Keratinocyte (primary cell): Measurements from ENCODE around the gene MBTPS1. TPM values are rescaled to one million over a fixed set of nuclear protein-coding genes. Genes with fewer than 3 reads are reported as not detected.

Source experiments
- DNase-seq: peaks from one replicate; pipeline ENCODE4 v3.0.0-alpha.2; 2011; ENCODE audit warnings: low read depth, missing footprints, low spot score
- FAIRE-seq: peaks from 2 replicates; lab custom pipeline; 2011; peaks lifted over from hg19 to GRCh38; lab: Jason Lieb, UNC
- H2AFZ ChIP-seq: 2 replicates; pipeline ENCODE4 v1.6.0; 2012; ENCODE audit warnings: low read length, control low read depth, inconsistent platforms; ENCODE audit not compliant: control insufficient read depth
- H3K27ac ChIP-seq: 2 replicates; pipeline ENCODE4 v1.5.1; 2011; ENCODE audit warnings: low read length; ENCODE audit not compliant: control insufficient read depth, insufficient read depth
- H3K27me3 ChIP-seq: 3 replicates; pipeline ENCODE4 v1.6.0; 2011; ENCODE audit warnings: low read length; ENCODE audit not compliant: control insufficient read depth, insufficient read depth; ENCODE audit errors: extremely low read depth
- H3K36me3 ChIP-seq, 2 experiments: 2 replicates in 1 of 2; 3 replicates in 1 of 2; pipeline ENCODE4 v1.5.1; 2011; ENCODE audit warnings: low read length in 2 of 2, mild to moderate bottlenecking in 1 of 2; ENCODE audit not compliant: control insufficient read depth in 2 of 2, insufficient read depth in 2 of 2; ENCODE audit errors: extremely low read depth in 1 of 2
- H3K4me1 ChIP-seq: 3 replicates; pipeline ENCODE4 v1.5.1; 2011; ENCODE audit warnings: low read length; ENCODE audit not compliant: control insufficient read depth, insufficient read depth; ENCODE audit errors: extremely low read depth
- H3K4me2 ChIP-seq: 3 replicates; pipeline ENCODE4 v1.6.0; 2011; ENCODE audit warnings: low read depth, low read length; ENCODE audit not compliant: control insufficient read depth, insufficient read depth; ENCODE audit errors: extremely low read depth
- H3K4me3 ChIP-seq, 3 experiments: fragments of 200-600 bp in 1 of 3; sonication (generic) in 1 of 3; 2 replicates in 2 of 3; 3 replicates in 1 of 3; pipeline ENCODE4 v1.5.1; 2011 to 2016; ENCODE audit warnings: low read length in 3 of 3, mild to moderate bottlenecking in 3 of 3, control low read depth in 2 of 3, inconsistent platforms in 1 of 3, low read depth in 1 of 3, mixed read lengths in 1 of 3, mixed run types in 1 of 3, moderate library complexity in 1 of 3; ENCODE audit not compliant: control insufficient read depth in 2 of 3, insufficient read depth in 2 of 3; ENCODE audit errors: extremely low read depth in 1 of 3
- H3K79me2 ChIP-seq: 2 replicates; pipeline ENCODE4 v1.6.0; 2012; ENCODE audit warnings: low read length; ENCODE audit not compliant: control insufficient read depth, insufficient read depth
- H3K9ac ChIP-seq: 3 replicates; pipeline ENCODE4 v1.6.0; 2011; ENCODE audit warnings: low read length; ENCODE audit not compliant: control insufficient read depth, insufficient read depth; ENCODE audit errors: extremely low read depth
- H3K9me1 ChIP-seq: 3 replicates; pipeline ENCODE4 v1.6.0; 2011; ENCODE audit warnings: low read length; ENCODE audit not compliant: control insufficient read depth, insufficient read depth; ENCODE audit errors: extremely low read depth
- H3K9me3 ChIP-seq: 2 replicates; pipeline ENCODE4 v1.5.1; 2012; ENCODE audit warnings: low read depth, low read length; ENCODE audit not compliant: control insufficient read depth
- H4K20me1 ChIP-seq: 3 replicates; pipeline ENCODE4 v1.6.0; 2011; ENCODE audit warnings: low read length; ENCODE audit not compliant: control insufficient read depth, insufficient read depth; ENCODE audit errors: extremely low read depth
- CTCF ChIP-seq, 3 experiments: IDR thresholded peaks in 1 of 3; conservative IDR thresholded peaks in 1 of 3; optimal IDR thresholded peaks in 1 of 3; 2 replicates in 2 of 3; 3 replicates in 1 of 3; pipeline versions ENCODE3 to v1.5.1; 2011; ENCODE audit warnings: low read length in 3 of 3, mild to moderate bottlenecking in 3 of 3, moderate library complexity in 2 of 3, control low read depth in 1 of 3, inconsistent platforms in 1 of 3; ENCODE audit not compliant: insufficient read depth in 2 of 3; ENCODE audit errors: extremely low read depth in 1 of 3
- EZH2 ChIP-seq: IDR thresholded peaks from one replicate; pipeline ENCODE4 v1.6.1; 2012; ENCODE audit warnings: inconsistent platforms, mild to moderate bottlenecking, low read length, moderate library complexity
- dilution Hi-C: fragments of 300-500 bp; cut with MboI; formaldehyde crosslinking; loops from one replicate; pipeline ENCODE4 v1.7.0; 2020; ENCODE audit warnings: low sequenced_read_pairs; ENCODE audit not compliant: extremely low pct_ligation_motif_present
- polyA plus RNA-seq, 5 experiments: library from polyadenylated mRNA; depleted of rRNA in 3 of 5; stranded (reverse) in 3 of 5; stranded (forward) in 1 of 5; unstranded in 1 of 5; fragments of >200 nt; gene quantifications; 1 replicate in 1 of 5; 2 replicates in 3 of 5; 3 replicates in 1 of 5; pipeline versions ENCODE4 v1.2.1 to v1.2.3, GENCODE V29; 2011 to 2012; ENCODE audit warnings: missing spikeins in 2 of 5, low read depth in 1 of 5, low replicate concordance in 1 of 5

Gene MBTPS1
- polyA plus RNA-seq, 1 donor (not counting 4 experiments of a cell fraction or from before 2014, with no cell fraction given): 56.0 TPM

DNA sequence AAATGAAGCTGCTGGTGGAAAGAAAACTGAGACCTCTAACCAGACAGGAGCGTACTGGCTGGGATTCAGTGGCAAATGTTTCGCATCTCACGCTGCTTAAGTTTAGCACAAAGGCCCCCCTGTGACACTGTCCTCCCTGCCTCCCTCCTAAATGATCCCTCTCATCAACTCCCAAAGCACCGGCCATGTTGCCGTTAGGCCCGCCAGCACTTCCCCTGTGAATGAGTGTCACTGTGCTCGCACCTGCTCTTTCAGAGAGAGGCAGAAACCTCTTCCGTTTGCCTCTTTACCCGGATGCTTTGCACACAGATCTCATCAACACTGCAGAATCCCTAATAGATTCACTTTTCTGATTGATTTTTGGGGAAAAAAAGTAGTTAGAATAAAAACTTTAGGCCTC is 26.5 kb downstream of the MBTPS1 start:
- TF ChIP-seq EZH2: no peak
- TF ChIP-seq CTCF (optimal IDR thresholded peaks at IDR 0.05 in 1 of 3, IDR thresholded peaks at IDR 0.05 in 1 of 3, conservative IDR thresholded peaks at IDR 0.05 in 1 of 3; ENCODE audit: extremely low read depth in 1 of 3, insufficient read depth in 2 of 3, low read length in 3 of 3): no peak
- H3K27me3 ChIP-seq: no peaks in the 10 kb centered on the region
- no peak for FAIRE-seq
- no peaks in the 10 kb centered on the region for H3K4me1 ChIP-seq
- H4K20me1 ChIP-seq: no peaks in the 10 kb centered on the region
- H3K36me3 ChIP-seq: peaks cover 37 to 39% of the 10 kb centered on the region in 2 experiments
- no peak for DNase-seq
- no peak overlapping the region for H3K4me3 ChIP-seq
- H3K9me1 ChIP-seq: no peaks in the 10 kb centered on the region
- H3K4me2 ChIP-seq: no peak overlapping the region
- H3K9me3 ChIP-seq: no peaks in the 10 kb centered on the region
- dilution Hi-C loops: no loop called here
- H2AFZ ChIP-seq: no peak overlapping the region
- no peaks in the 10 kb centered on the region for H3K79me2 ChIP-seq
- no peak overlapping the region for H3K9ac ChIP-seq
- H3K27ac ChIP-seq: no peak overlapping the region

DNA sequence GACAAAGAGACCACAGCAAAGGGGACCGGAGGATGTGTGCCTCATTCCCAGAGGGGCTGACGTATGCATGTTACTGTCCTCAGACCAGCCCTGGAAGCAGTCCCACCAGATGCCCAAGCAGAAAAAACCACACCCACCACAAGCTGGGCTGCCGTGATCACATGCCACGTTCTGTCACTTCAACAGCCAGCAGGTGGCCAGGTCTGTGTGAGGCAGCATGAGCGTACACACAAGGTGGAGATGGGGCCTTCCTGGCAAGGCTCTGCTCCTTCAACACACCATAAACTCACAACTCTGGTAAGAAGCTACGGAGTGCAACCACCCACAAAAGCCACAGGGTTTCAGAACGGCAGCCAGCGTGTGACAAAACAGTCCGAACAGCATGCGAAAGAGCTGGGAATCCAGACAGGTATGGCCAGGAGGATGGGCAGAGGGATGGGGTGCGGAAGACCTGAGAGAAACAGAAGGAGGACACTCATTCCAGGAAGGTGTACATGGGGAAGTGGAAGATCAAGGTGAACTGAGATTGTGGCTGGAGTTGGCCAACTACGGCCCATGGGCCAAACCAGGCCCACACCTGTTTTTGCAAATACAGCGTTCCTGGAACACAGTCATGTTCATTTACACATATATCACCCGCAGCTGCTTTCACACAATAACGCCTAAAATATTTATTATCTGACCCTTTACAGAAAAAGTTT is 27.9 kb downstream of the MBTPS1 start:
- H3K27me3 ChIP-seq: no peaks in the 10 kb centered on the region
- no peaks in the 10 kb centered on the region for H4K20me1 ChIP-seq
- dilution Hi-C loops: no loop called here
- no peak overlapping the region for H3K4me3 ChIP-seq
- DNase-seq (no peak), FAIRE-seq (no peak)
- no peak overlapping the region for H2AFZ ChIP-seq
- H3K4me1 ChIP-seq: no peaks in the 10 kb centered on the region
- peaks cover 33 to 42% of the 10 kb centered on the region in 2 experiments for H3K36me3 ChIP-seq
- H3K27ac ChIP-seq: no peak overlapping the region
- no peak overlapping the region for H3K9ac ChIP-seq
- H3K4me2 ChIP-seq: no peak overlapping the region
- no peaks in the 10 kb centered on the region for H3K9me1 ChIP-seq
- peak in 1 of 3 experiments; percentile 33 for TF ChIP-seq CTCF (optimal IDR thresholded peaks at IDR 0.05 in 1 of 3, IDR thresholded peaks at IDR 0.05 in 1 of 3, conservative IDR thresholded peaks at IDR 0.05 in 1 of 3; ENCODE audit: extremely low read depth in 1 of 3, insufficient read depth in 2 of 3, low read length in 3 of 3)
- no peak for TF ChIP-seq EZH2
- H3K9me3 ChIP-seq: no peaks in the 10 kb centered on the region
- no peaks in the 10 kb centered on the region for H3K79me2 ChIP-seq
